Gastrocnemius medialis (tissue), 4 donors: Measurements from ENCODE around the gene HFE.

Experiments
- POLR2A ChIP-seq, 2 donors: fragments of 450-650 bp; IDR thresholded peaks; one replicate each; pipeline ENCODE4 v1.6.1; 2017; ENCODE audit warnings: antibody characterized with exemption in 2 of 2, mild to moderate bottlenecking in 2 of 2, moderate library complexity in 2 of 2
- TF ChIP-seq, protein P1 (sequence below), 5 experiments: fragments of 450-650 bp in 3 of 5; fragments of 200-600 bp in 2 of 5; sonication (generic) in 2 of 5; IDR thresholded peaks in 4 of 5; conservative IDR thresholded peaks in 1 of 5; 1 replicate in 4 of 5; 2 replicates in 1 of 5; pipeline ENCODE4 v1.5.1; 2016 to 2019; ENCODE audit warnings: antibody characterized with exemption in 5 of 5, mild to moderate bottlenecking in 3 of 5, moderate library complexity in 3 of 5

DNA sequence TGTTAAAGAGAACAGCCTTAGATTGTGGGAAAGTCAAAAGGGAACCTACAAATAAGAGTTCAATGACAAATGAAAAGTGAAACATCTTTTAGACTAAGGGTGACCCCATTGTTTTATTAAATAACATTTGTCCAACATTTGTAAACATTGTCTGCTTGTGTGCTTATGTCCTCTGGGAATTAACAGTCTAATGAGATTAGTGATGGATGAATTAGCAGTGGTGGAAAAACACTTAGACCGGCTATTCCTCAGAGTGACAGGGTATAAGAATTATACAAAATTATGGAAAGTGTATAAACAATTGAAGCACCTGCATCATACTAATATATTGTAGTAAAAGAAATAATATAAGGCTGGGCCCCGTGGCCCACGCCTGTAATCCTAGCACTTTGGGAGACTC, 29.3 kb upstream of the HFE start:
- TF ChIP-seq, protein P1, sequence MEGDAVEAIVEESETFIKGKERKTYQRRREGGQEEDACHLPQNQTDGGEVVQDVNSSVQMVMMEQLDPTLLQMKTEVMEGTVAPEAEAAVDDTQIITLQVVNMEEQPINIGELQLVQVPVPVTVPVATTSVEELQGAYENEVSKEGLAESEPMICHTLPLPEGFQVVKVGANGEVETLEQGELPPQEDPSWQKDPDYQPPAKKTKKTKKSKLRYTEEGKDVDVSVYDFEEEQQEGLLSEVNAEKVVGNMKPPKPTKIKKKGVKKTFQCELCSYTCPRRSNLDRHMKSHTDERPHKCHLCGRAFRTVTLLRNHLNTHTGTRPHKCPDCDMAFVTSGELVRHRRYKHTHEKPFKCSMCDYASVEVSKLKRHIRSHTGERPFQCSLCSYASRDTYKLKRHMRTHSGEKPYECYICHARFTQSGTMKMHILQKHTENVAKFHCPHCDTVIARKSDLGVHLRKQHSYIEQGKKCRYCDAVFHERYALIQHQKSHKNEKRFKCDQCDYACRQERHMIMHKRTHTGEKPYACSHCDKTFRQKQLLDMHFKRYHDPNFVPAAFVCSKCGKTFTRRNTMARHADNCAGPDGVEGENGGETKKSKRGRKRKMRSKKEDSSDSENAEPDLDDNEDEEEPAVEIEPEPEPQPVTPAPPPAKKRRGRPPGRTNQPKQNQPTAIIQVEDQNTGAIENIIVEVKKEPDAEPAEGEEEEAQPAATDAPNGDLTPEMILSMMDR (IDR thresholded peaks at IDR 0.05 in 4 of 5, conservative IDR thresholded peaks at IDR 0.05 in 1 of 5), result no peak
- TF ChIP-seq POLR2A (IDR thresholded peaks at IDR 0.05), result no peak
